ENCODE data around the gene UROC1. TPM values are rescaled to one million over a fixed set of nuclear protein-coding genes. Genes with fewer than 3 reads are reported as not detected.

Gene UROC1
- total RNA-seq, 1 donor from 2014 or later, result not detected

GRCh38 chr3:126475413-126476114 is 42.0 kb downstream of the UROC1 start, which contains the start of gene ZXDC:
Gene ZXDC, minus strand, starts transcription at chr3:126475891. Its CDS starts 26 bp downstream, at chr3:126475865.
- Mint-ChIP-seq H3K4me3 (ENCODE audit: unreplicated experiment) (peak within 1 kb of the TSS; percentile 89), H3K27ac (ENCODE audit: unreplicated experiment) (peak within 1 kb of the TSS; percentile 88)

GRCh38 chr3:126474498-126475412 is 42.8 kb downstream of the UROC1 start:
- Mint-ChIP-seq H3K27ac (ENCODE audit: unreplicated experiment) (peak overlapping the region; percentile 54), H3K4me1 (ENCODE audit: low read depth, unreplicated experiment) (peaks cover 22% of the 10 kb centered on the region), H3K27me3 (ENCODE audit: unreplicated experiment) (peaks cover 12% of the 10 kb centered on the region), H3K9me3 (ENCODE audit: unreplicated experiment) (peaks cover 5% of the 10 kb centered on the region), H3K36me3 (ENCODE audit: unreplicated experiment) (peaks cover 2% of the 10 kb centered on the region), H3K4me3 (ENCODE audit: unreplicated experiment) (peak overlapping the region; percentile 88)
- DNase-seq, result peak; percentile 60
- no peak for TF ChIP-seq CTCF (IDR thresholded peaks at IDR 0.05; ENCODE audit: partially characterized antibody, unreplicated experiment)

More at GRCh38 chr3:126475413-126476114, 42.0 kb downstream of the UROC1 start, which contains the start of gene ZXDC:
- DNase-seq, result peak; percentile 96
- Mint-ChIP-seq H3K36me3 (ENCODE audit: unreplicated experiment) (no peaks in the 10 kb centered on the region), H3K4me1 (ENCODE audit: low read depth, unreplicated experiment) (peaks cover 24% of the 10 kb centered on the region), H3K27me3 (ENCODE audit: unreplicated experiment) (peaks cover 13% of the 10 kb centered on the region), H3K9me3 (ENCODE audit: unreplicated experiment) (peaks cover 5% of the 10 kb centered on the region)
- no peak for TF ChIP-seq CTCF (IDR thresholded peaks at IDR 0.05; ENCODE audit: partially characterized antibody, unreplicated experiment)

- H3K4me1 Mint-ChIP-seq (ENCODE audit: low read depth, unreplicated experiment), result peaks cover 22% of the 10 kb centered on the region
- peak overlapping the region; percentile 88 for H3K4me3 Mint-ChIP-seq (ENCODE audit: unreplicated experiment)
- H3K27ac Mint-ChIP-seq (ENCODE audit: unreplicated experiment), result no peak overlapping the region
- H3K36me3 Mint-ChIP-seq (ENCODE audit: unreplicated experiment), result peaks cover 4% of the 10 kb centered on the region
- no peak for DNase-seq
- peaks cover 9% of the 10 kb centered on the region for H3K9me3 Mint-ChIP-seq (ENCODE audit: unreplicated experiment)
- H3K27me3 Mint-ChIP-seq (ENCODE audit: unreplicated experiment), result peaks cover 17% of the 10 kb centered on the region
- no peak for TF ChIP-seq CTCF (IDR thresholded peaks at IDR 0.05; ENCODE audit: partially characterized antibody, unreplicated experiment)
These were observed 44.0 kb downstream of the UROC1 start for GRCh38 chr3:126473292-126474168.

- Mint-ChIP-seq H3K27ac (ENCODE audit: unreplicated experiment) (no peak overlapping the region), H3K9me3 (ENCODE audit: unreplicated experiment) (peaks cover 10% of the 10 kb centered on the region), H3K36me3 (ENCODE audit: unreplicated experiment) (peaks cover 4% of the 10 kb centered on the region), H3K4me3 (ENCODE audit: unreplicated experiment) (peak overlapping the region; percentile 88), H3K4me1 (ENCODE audit: low read depth, unreplicated experiment) (peaks cover 27% of the 10 kb centered on the region), H3K27me3 (ENCODE audit: unreplicated experiment) (peaks cover 18% of the 10 kb centered on the region)
- no peak for TF ChIP-seq CTCF (IDR thresholded peaks at IDR 0.05; ENCODE audit: partially characterized antibody, unreplicated experiment)
- no peak for DNase-seq
These were observed 45.1 kb downstream of the UROC1 start for GRCh38 chr3:126472277-126473006.
